AG04450 (cell line): ENCODE measurements around the gene AFF1. TPM values are rescaled to one million over a fixed set of nuclear protein-coding genes. Genes with fewer than 3 reads are reported as not detected.
A peak's percentile ranks its signal among the peaks of the same experiment; 100 is the strongest.

Experiments used
- CTCF ChIA-PET: fragments of 300-600, 350-600 bp; formaldehyde crosslinking; extraction: SDS; loops from one replicate; lab custom pipeline; 2022; ENCODE audit warnings: antibody characterized with exemption, inconsistent platforms; lab: Charles Lee
- POLR2A ChIA-PET: fragments of 350-600 bp; formaldehyde crosslinking; extraction: SDS; loops from one replicate; lab custom pipeline; 2021; ENCODE audit warnings: antibody characterized with exemption, inconsistent platforms; lab: Yijun Ruan, JAX
- DNase-seq: peaks from one replicate; pipeline ENCODE4 v3.0.0-alpha.2; 2011; ENCODE audit warnings: low read depth, low spot score
- H3K27ac ChIP-seq: one replicate; pipeline ENCODE4 v1.5.1; 2012; ENCODE audit warnings: low read depth, low read length, control low read depth
- H3K27me3 ChIP-seq: one replicate; pipeline ENCODE4 v1.6.0; 2012; ENCODE audit warnings: low read length; ENCODE audit not compliant: control insufficient read depth, insufficient read depth
- H3K4me3 ChIP-seq: 2 replicates; pipeline ENCODE4 v1.5.1; 2011; ENCODE audit warnings: mild to moderate bottlenecking, low read depth, low read length, control low read depth
- H3K9me3 ChIP-seq: 2 replicates; pipeline ENCODE4 v1.5.1; 2012; ENCODE audit warnings: low read length; ENCODE audit not compliant: control insufficient read depth, insufficient read depth
- CTCF ChIP-seq: IDR thresholded peaks from 2 replicates; pipeline ENCODE4 v1.5.1; 2011; ENCODE audit warnings: low read depth, low read length, control low read depth, inconsistent platforms
- polyA plus RNA-seq: library from polyadenylated mRNA; depleted of rRNA; stranded (reverse); fragments of >200 nt; gene quantifications from 2 replicates; pipeline ENCODE4 v1.2.3, GENCODE V29; 2011

AFF1 gene
- polyA plus RNA-seq, 1 experiment = 17.2 TPM

- ChIA-PET POLR2A (no interaction called here), CTCF (interaction anchor here (1.2 to 3.0 kb wide), 4 partner anchors 67 to 402 kb away, joined by 3 to 29 read pairs (median 8); no protein-coding TSS in a partner anchor)
- DNase-seq = no peak
- no peak overlapping the region for H3K4me3 ChIP-seq
- H3K9me3 ChIP-seq = no peaks in the 10 kb centered on the region
- H3K27ac ChIP-seq = no peak overlapping the region
- no peaks in the 10 kb centered on the region for H3K27me3 ChIP-seq
- TF ChIP-seq CTCF = peak; percentile 37
These were observed 36.2 kb upstream of the AFF1 start for GRCh38 chr4:86898562-86898961.

- no peak for DNase-seq
- H3K27me3 ChIP-seq = no peaks in the 10 kb centered on the region
- CTCF ChIA-PET = interaction anchor here (0.6 to 10.0 kb wide), 4 partner anchors 20 to 404 kb away, joined by 3 to 101 read pairs (median 4); no protein-coding TSS in a partner anchor
- no peak overlapping the region for H3K4me3 ChIP-seq
- no peak overlapping the region for H3K27ac ChIP-seq
- POLR2A ChIA-PET = no interaction called here
- no peaks in the 10 kb centered on the region; the same call in 1 of the 2 replicates for H3K9me3 ChIP-seq
- no peak for TF ChIP-seq CTCF
These were observed 32.9 kb upstream of the AFF1 start for GRCh38 chr4:86901864-86902263.

- H3K27me3 ChIP-seq = no peaks in the 10 kb centered on the region
- no peak for DNase-seq
- ChIA-PET CTCF (interaction anchor here (7.2 to 10.0 kb wide), 2 partner anchors 14 to 411 kb away, joined by 39 to 101 read pairs; no protein-coding TSS in a partner anchor), POLR2A (interaction anchor here (0.6 kb wide), 2 partner anchors 13 to 15 kb away, joined by 3 read pairs; no protein-coding TSS in a partner anchor)
- peak overlapping the region; percentile 11 for H3K4me3 ChIP-seq
- peak overlapping the region; percentile 42 for H3K27ac ChIP-seq
- no peak for TF ChIP-seq CTCF
- no peaks in the 10 kb centered on the region; the same call in 1 of the 2 replicates for H3K9me3 ChIP-seq
These were observed 26.6 kb upstream of the AFF1 start for GRCh38 chr4:86908251-86908657.

GRCh38 chr4:86909546-86910295 is 25.1 kb upstream of the AFF1 start:
- ChIA-PET CTCF (interaction anchor here (0.6 to 10.0 kb wide), 7 partner anchors 12 to 636 kb away, joined by 3 to 101 read pairs (median 6); no protein-coding TSS in a partner anchor), POLR2A (interaction anchor here (1.1 kb wide), 1 partner anchor 25 kb away, joined by 4 read pairs; the partner anchor contains the start of gene AFF1)
- DNase-seq = no peak
- H3K9me3 ChIP-seq = no peaks in the 10 kb centered on the region
- no peak for TF ChIP-seq CTCF
- H3K4me3 ChIP-seq = no peak overlapping the region
- H3K27ac ChIP-seq = no peak overlapping the region
- no peaks in the 10 kb centered on the region for H3K27me3 ChIP-seq

GRCh38 chr4:86910369-86910768 is 24.4 kb upstream of the AFF1 start:
- no peak for DNase-seq
- no peak overlapping the region for H3K4me3 ChIP-seq
- ChIA-PET CTCF (interaction anchor here (7.2 to 10.0 kb wide), 2 partner anchors 12 to 413 kb away, joined by 39 to 101 read pairs; no protein-coding TSS in a partner anchor), POLR2A (no interaction called here)
- no peaks in the 10 kb centered on the region for H3K9me3 ChIP-seq
- no peak overlapping the region for H3K27ac ChIP-seq
- no peak for TF ChIP-seq CTCF
- no peaks in the 10 kb centered on the region for H3K27me3 ChIP-seq
